HCT116 (cell line): Measurements from ENCODE around the gene SGCA. TPM values are rescaled to one million over a fixed set of nuclear protein-coding genes. Genes with fewer than 3 reads are reported as not detected.

Experiments used
- ATAC-seq: fragments of 200-7000 bp; cut with Tn5 transposase; 2 replicates; pipeline ENCODE4 v1.9.1; 2020; ENCODE audit warnings: mild to moderate bottlenecking, moderate library complexity
- BruUV-seq: library from RNA; stranded (reverse); fragments of 400-500 nt; replicated peaks from 2 replicates; lab custom pipeline; 2021; lab: Mats Ljungman, UMichigan
- CTCF ChIA-PET: fragments of 300-600 bp; sonication (Branson Sonifier 250); formaldehyde crosslinking; loops from one replicate; lab custom pipeline; 2021; ENCODE audit warnings: antibody characterized with exemption; lab: Charles Lee
- POLR2A ChIA-PET: fragments of 300-600, 350-600 bp; sonication (Branson Sonifier 250); formaldehyde crosslinking; loops from one replicate; lab custom pipeline; 2021; ENCODE audit warnings: antibody characterized with exemption; lab: Charles Lee
- RAD21 ChIA-PET, 2 experiments: fragments of 300-600 bp; sonication (Branson Sonifier 250); formaldehyde crosslinking; loops; one replicate each; lab custom pipeline; 2023; ENCODE audit warnings: low total read pairs in 2 of 2; ENCODE audit not compliant: uncharacterized antibody in 2 of 2, unreplicated experiment in 2 of 2, low non-redundant PET in 1 of 2; lab: Charles Lee
- DNase-seq: peaks from one replicate; pipeline ENCODE4 v3.0.0-alpha.2; 2010; ENCODE audit warnings: low read depth, low spot score
- H2AFZ ChIP-seq: fragments of 200-600 bp; shearing (Covaris generic), sonication (generic); 2 replicates; pipeline ENCODE4 v1.6.1; 2017; ENCODE audit warnings: low read depth, mixed run types, mixed read lengths, antibody characterized with exemption, low read length; ENCODE audit not compliant: poor library complexity, severe bottlenecking
- H3K27ac ChIP-seq: 2 replicates; pipeline ENCODE4 v1.5.1; 2012; ENCODE audit warnings: low read depth, low read length
- H3K27me3 ChIP-seq: fragments of 200-600 bp; sonication (generic); 2 replicates; pipeline ENCODE4 v1.6.1; 2016; ENCODE audit warnings: mixed run types, low read length, mixed read lengths; ENCODE audit not compliant: insufficient read depth
- H3K36me3 ChIP-seq, 2 experiments: fragments of 200-500 bp in 1 of 2; fragments of 200-600 bp in 1 of 2; sonication (Bioruptor generic) in 1 of 2; sonication (generic) in 1 of 2; 2 replicates each; pipeline versions ENCODE4 v1.5.1 to v1.6.1; 2014 to 2016; ENCODE audit warnings: low read length in 2 of 2, inconsistent platforms in 1 of 2, mixed read lengths in 1 of 2, mixed run types in 1 of 2; ENCODE audit not compliant: insufficient read depth in 2 of 2, control insufficient read depth in 1 of 2
- H3K4me1 ChIP-seq, 2 experiments: fragments of 200-600 bp in 1 of 2; sonication (generic) in 1 of 2; 2 replicates each; pipeline versions ENCODE4 v1.5.1 to v1.6.1; 2012 to 2017; ENCODE audit warnings: low read length in 2 of 2, inconsistent platforms in 1 of 2, mild to moderate bottlenecking in 1 of 2, mixed read lengths in 1 of 2, mixed run types in 1 of 2, moderate library complexity in 1 of 2; ENCODE audit not compliant: insufficient read depth in 2 of 2, control insufficient read depth in 1 of 2
- H3K4me2 ChIP-seq: fragments of 200-600 bp; sonication (generic); 2 replicates; pipeline ENCODE4 v1.6.1; 2017; ENCODE audit warnings: mixed run types, low read length, mixed read lengths
- H3K4me3 ChIP-seq, 2 experiments: fragments of 200-600 bp in 1 of 2; sonication (generic) in 1 of 2; replicated peaks in 1 of 2; 2 replicates each; pipeline ENCODE4 v1.5.1; 2011 to 2016; ENCODE audit warnings: low read length in 2 of 2, control low read depth in 1 of 2, low read depth in 1 of 2, mild to moderate bottlenecking in 1 of 2, mixed read lengths in 1 of 2, mixed run types in 1 of 2
- H3K79me2 ChIP-seq: fragments of 200-600 bp; sonication (generic); 2 replicates; pipeline ENCODE4 v1.6.1; 2017; ENCODE audit warnings: mild to moderate bottlenecking, mixed run types, low read length, moderate library complexity, mixed read lengths; ENCODE audit not compliant: insufficient read depth
- H3K9ac ChIP-seq: fragments of 200-600 bp; sonication (generic); 2 replicates; pipeline ENCODE4 v1.6.1; 2016; ENCODE audit warnings: low read length, mixed read lengths
- H3K9me2 ChIP-seq: fragments of 200-600 bp; sonication (generic), shearing (Covaris generic); 2 replicates; pipeline ENCODE4 v1.6.1; 2017; ENCODE audit warnings: mixed run types, mild to moderate bottlenecking, moderate library complexity; ENCODE audit not compliant: insufficient read depth
- H3K9me3 ChIP-seq, 2 experiments: fragments of 200-500 bp in 1 of 2; fragments of 200-600 bp in 1 of 2; sonication (Bioruptor generic) in 1 of 2; sonication (generic) in 1 of 2; 2 replicates each; pipeline ENCODE4 v1.6.1; 2014 to 2017; ENCODE audit warnings: low read length in 2 of 2, mixed read lengths in 2 of 2, inconsistent platforms in 1 of 2, low read depth in 1 of 2, mild to moderate bottlenecking in 1 of 2, mixed run types in 1 of 2, moderate library complexity in 1 of 2; ENCODE audit not compliant: control insufficient read depth in 1 of 2, insufficient read depth in 1 of 2
- H4K20me1 ChIP-seq: fragments of 200-600 bp; sonication (generic), shearing (Covaris generic); 2 replicates; pipeline ENCODE4 v1.6.1; 2017; ENCODE audit warnings: mixed run types, mild to moderate bottlenecking, moderate library complexity; ENCODE audit not compliant: insufficient read depth
- CBX3 ChIP-seq: IDR thresholded peaks from 2 replicates; pipeline ENCODE4 v1.6.1; 2012; ENCODE audit warnings: low read depth
- CEBPB ChIP-seq: IDR thresholded peaks from 2 replicates; pipeline ENCODE4 v1.6.1; 2012; ENCODE audit warnings: low read depth
- ELF1 ChIP-seq: IDR thresholded peaks from 2 replicates; pipeline ENCODE4 v1.6.1; 2012; ENCODE audit warnings: low read depth, borderline replicate concordance
- EZH2 ChIP-seq: fragments of 200-600 bp; sonication (generic); IDR thresholded peaks from 2 replicates; pipeline ENCODE4 v1.6.1; 2017; ENCODE audit warnings: antibody characterized with exemption, mixed run types
- FOSL1 ChIP-seq: IDR thresholded peaks from 2 replicates; pipeline ENCODE4 v1.6.1; 2012; ENCODE audit warnings: low read depth
- JUND ChIP-seq: IDR thresholded peaks from 2 replicates; pipeline ENCODE4 v1.6.1; 2012
- POLR2A ChIP-seq: IDR thresholded peaks from 2 replicates; pipeline ENCODE4 v1.7.0; 2011; ENCODE audit warnings: borderline replicate concordance; ENCODE audit not compliant: insufficient read depth, insufficient read length; ENCODE audit errors: extremely low read depth
- POLR2AphosphoS5 ChIP-seq: IDR thresholded peaks from 2 replicates; pipeline ENCODE4 v1.6.1; 2011; ENCODE audit warnings: mild to moderate bottlenecking, low read depth, low read length, moderate library complexity
- RAD21 ChIP-seq: IDR thresholded peaks from 2 replicates; pipeline ENCODE4 v1.6.1; 2012; ENCODE audit warnings: low read depth, mild to moderate bottlenecking
- SIN3A ChIP-seq: IDR thresholded peaks from 2 replicates; pipeline ENCODE4 v1.6.1; 2012; ENCODE audit warnings: low read depth
- SP1 ChIP-seq: IDR thresholded peaks from 2 replicates; pipeline ENCODE4 v1.6.1; 2012; ENCODE audit warnings: low read depth
- SRF ChIP-seq: IDR thresholded peaks from 2 replicates; pipeline ENCODE4 v1.6.1; 2012; ENCODE audit warnings: low read depth
- TCF7L2 ChIP-seq: IDR thresholded peaks from 2 replicates; pipeline ENCODE4 v1.7.0; 2011; ENCODE audit warnings: borderline replicate concordance, inconsistent platforms; ENCODE audit not compliant: insufficient read depth, insufficient read length; ENCODE audit errors: extremely low read depth
- YY1 ChIP-seq: IDR thresholded peaks from 2 replicates; pipeline ENCODE4 v1.6.1; 2011; ENCODE audit warnings: low read length, low read depth, moderate library complexity, mild to moderate bottlenecking; ENCODE audit not compliant: insufficient replicate concordance; ENCODE audit errors: extremely low read depth
- ZFX ChIP-seq: fragments of 450-650 bp; IDR thresholded peaks from 2 replicates; pipeline ENCODE4 v1.6.1; 2017
- ZNF274 ChIP-seq: fragments of 200-500 bp; sonication (Bioruptor generic); IDR thresholded peaks from 2 replicates; pipeline ENCODE4 v1.6.1; 2014; ENCODE audit warnings: mild to moderate bottlenecking, low read depth, low read length, inconsistent platforms
- intact Hi-C: fragments of 100-400 bp; cut with micrococcal nuclease; formaldehyde crosslinking; loops from 2 replicates; pipeline ENCODE4 v1.10.0; 2022
- total RNA-seq: library from RNA; stranded (reverse); gene quantifications from one replicate; pipeline ENCODE4 v1.2.1, GENCODE V29; 2021; ENCODE audit not compliant: unreplicated experiment
- TF ChIP-seq, protein P1 (sequence below), 3 experiments: fragments of 200-600 bp in 1 of 3; sonication (generic) in 1 of 3; IDR thresholded peaks in 2 of 3; conservative IDR thresholded peaks in 1 of 3; 2 replicates each; pipeline ENCODE4 v1.5.1; 2012 to 2017; ENCODE audit warnings: low read depth in 2 of 3, low read length in 2 of 3, antibody characterized with exemption in 1 of 3, borderline replicate concordance in 1 of 3, control low read depth in 1 of 3, mild to moderate bottlenecking in 1 of 3, mixed read lengths in 1 of 3, mixed run types in 1 of 3, moderate library complexity in 1 of 3; ENCODE audit not compliant: insufficient read depth in 1 of 3
- TF ChIP-seq, protein P2 (sequence below): IDR thresholded peaks from 2 replicates; pipeline ENCODE4 v1.6.1; 2012

SGCA gene
- total RNA-seq, 1 experiment from 2014 or later = 0.37 TPM

DNA sequence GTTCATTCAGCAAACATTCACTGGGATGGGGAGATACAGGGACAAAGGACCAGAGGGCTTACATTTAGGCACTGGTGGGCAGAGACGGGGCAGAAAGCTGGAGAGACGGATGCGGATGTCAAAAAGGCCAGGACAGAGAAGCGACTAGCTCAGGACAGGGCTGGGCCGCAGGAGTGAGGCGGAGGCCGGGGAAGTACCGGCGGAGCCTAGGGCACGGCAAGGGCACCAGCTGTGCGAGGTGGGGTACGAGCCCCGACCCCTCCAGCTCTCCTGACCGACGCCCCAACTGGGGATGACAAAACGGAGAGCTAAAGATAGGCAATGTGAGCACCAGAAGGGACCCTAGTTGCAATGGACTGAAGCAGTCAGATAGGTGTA lies 3.9 kb upstream of the SGCA start:
- Histone ChIP-seq H2AFZ (peak overlapping the region; percentile 76), H3K9me2 (no peaks in the 10 kb centered on the region), H3K79me2 (no peaks in the 10 kb centered on the region), H3K27me3 (no peaks in the 10 kb centered on the region), H3K4me3 (peak overlapping the region in 1 of 2 experiments; percentile 59; a peak in 2 of 4 replicates), H3K4me2 (peak overlapping the region; percentile 88), H3K9ac (peak overlapping the region; percentile 21), H4K20me1 (no peaks in the 10 kb centered on the region), H3K27ac (no peak overlapping the region), H3K9me3 (no peaks in the 10 kb centered on the region), H3K36me3 (no peaks in the 10 kb centered on the region), H3K4me1 (peaks cover 20 to 36% of the 10 kb centered on the region in 2 experiments)
- no TSS peak for BruUV-seq
- TF ChIP-seq CBX3 (no peak), FOSL1 (no peak), SP1 (no peak), POLR2AphosphoS5 (no peak), YY1 (no peak), SIN3A (no peak), EZH2 (no peak), ZFX (no peak), TCF7L2 (no peak), JUND (no peak), CEBPB (no peak), SRF (no peak), RAD21 (no peak), ELF1 (no peak), POLR2A (no peak), ZNF274 (no peak)
- TF ChIP-seq, protein P1, sequence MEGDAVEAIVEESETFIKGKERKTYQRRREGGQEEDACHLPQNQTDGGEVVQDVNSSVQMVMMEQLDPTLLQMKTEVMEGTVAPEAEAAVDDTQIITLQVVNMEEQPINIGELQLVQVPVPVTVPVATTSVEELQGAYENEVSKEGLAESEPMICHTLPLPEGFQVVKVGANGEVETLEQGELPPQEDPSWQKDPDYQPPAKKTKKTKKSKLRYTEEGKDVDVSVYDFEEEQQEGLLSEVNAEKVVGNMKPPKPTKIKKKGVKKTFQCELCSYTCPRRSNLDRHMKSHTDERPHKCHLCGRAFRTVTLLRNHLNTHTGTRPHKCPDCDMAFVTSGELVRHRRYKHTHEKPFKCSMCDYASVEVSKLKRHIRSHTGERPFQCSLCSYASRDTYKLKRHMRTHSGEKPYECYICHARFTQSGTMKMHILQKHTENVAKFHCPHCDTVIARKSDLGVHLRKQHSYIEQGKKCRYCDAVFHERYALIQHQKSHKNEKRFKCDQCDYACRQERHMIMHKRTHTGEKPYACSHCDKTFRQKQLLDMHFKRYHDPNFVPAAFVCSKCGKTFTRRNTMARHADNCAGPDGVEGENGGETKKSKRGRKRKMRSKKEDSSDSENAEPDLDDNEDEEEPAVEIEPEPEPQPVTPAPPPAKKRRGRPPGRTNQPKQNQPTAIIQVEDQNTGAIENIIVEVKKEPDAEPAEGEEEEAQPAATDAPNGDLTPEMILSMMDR (IDR thresholded peaks at IDR 0.05 in 2 of 3, conservative IDR thresholded peaks at IDR 0.05 in 1 of 3; ENCODE audit: borderline replicate concordance in 1 of 3, insufficient read depth in 1 of 3, low read depth in 2 of 3, low read length in 2 of 3) = no peak
- TF ChIP-seq, protein P2, sequence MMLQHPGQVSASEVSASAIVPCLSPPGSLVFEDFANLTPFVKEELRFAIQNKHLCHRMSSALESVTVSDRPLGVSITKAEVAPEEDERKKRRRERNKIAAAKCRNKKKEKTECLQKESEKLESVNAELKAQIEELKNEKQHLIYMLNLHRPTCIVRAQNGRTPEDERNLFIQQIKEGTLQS = no peak
- ChIA-PET CTCF (interaction anchor here (1.0 to 2.8 kb wide), 9 partner anchors 10 to 173 kb away, joined by 3 to 31 read pairs (median 5); partner anchors contain the start of gene PPP1R9B), POLR2A (interaction anchor here (2.8 kb wide), 1 partner anchor 10 kb away, joined by 22 read pairs; no protein-coding TSS in a partner anchor), RAD21 (no interaction called here)
- DNase-seq (no peak), ATAC-seq (peak; percentile 5; the same call in 1 of the 2 replicates)
- intact Hi-C loops = loop anchor here (2.0 kb wide), 1 partner anchor 47 kb away; no protein-coding TSS in a partner anchor
